ENCODE results near the gene RCVRN. TPM values are rescaled to one million over a fixed set of nuclear protein-coding genes. Genes with fewer than 3 reads are reported as not detected.

RCVRN gene
- total and polyA plus RNA-seq, 5 donors from 2014 or later = not detected

DNA sequence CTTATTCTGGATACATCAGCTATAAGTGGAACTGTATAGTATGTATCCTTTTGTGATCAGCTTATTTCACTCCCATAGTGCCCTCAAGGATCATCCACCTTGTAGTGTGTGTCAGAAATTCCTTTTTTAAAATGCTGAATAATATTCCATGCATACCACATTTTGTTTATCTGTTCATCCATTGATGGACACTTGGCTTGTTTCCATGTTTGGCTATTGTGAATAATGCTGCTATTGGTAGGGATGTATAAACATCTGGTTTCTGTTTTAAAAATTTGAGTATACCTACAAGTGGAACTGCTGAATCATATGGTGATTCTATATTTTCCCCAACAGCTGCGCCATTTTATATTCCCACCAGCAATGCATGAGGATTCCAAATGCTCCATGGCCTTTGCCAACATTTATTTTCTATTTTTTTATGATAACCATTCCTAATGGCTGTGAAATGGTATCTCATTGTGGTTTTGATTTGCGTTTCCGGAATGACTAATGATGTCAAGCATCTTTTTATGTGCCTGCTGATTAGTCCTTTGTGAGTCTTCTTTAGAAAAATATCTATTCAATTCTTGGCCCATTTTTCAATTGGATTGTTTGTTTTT lies 11.6 kb downstream of the RCVRN start:
- no peaks in the 10 kb centered on the region for H3K36me3 ChIP-seq (ENCODE audit: control insufficient read depth, insufficient read depth, low read length)
- peaks cover 0 to 2% (median 0%) of the 10 kb centered on the region in 7 donors for H3K9me3 Mint-ChIP-seq
- H3K4me1 ChIP-seq (ENCODE audit: control insufficient read depth, insufficient read depth, low read length, poor library complexity, severe bottlenecking) = no peaks in the 10 kb centered on the region
- H3K36me3 Mint-ChIP-seq = no peaks in the 10 kb centered on the region
- no peaks in the 10 kb centered on the region for H3K27me3 ChIP-seq (ENCODE audit: control insufficient read depth, insufficient read depth, low read length)
- peaks cover 6% of the 10 kb centered on the region for H3K27me3 Mint-ChIP-seq
- no peak overlapping the region for H3K27ac ChIP-seq (ENCODE audit: insufficient read depth, low read length, poor library complexity, severe bottlenecking)
- no peak for DNase-seq
- no peaks in the 10 kb centered on the region for H3K4me1 Mint-ChIP-seq
- no peaks in the 10 kb centered on the region for H3K9me3 ChIP-seq (ENCODE audit: control insufficient read depth in 2 of 2, low read length in 2 of 2)
- H3K27ac Mint-ChIP-seq = no peak overlapping the region
- H3K4me3 ChIP-seq (ENCODE audit: low read depth, low read length) = no peak overlapping the region
- ATAC-seq (ENCODE audit: low read depth in 2 of 2) = no peak
- no peak overlapping the region for H3K4me3 Mint-ChIP-seq

DNA sequence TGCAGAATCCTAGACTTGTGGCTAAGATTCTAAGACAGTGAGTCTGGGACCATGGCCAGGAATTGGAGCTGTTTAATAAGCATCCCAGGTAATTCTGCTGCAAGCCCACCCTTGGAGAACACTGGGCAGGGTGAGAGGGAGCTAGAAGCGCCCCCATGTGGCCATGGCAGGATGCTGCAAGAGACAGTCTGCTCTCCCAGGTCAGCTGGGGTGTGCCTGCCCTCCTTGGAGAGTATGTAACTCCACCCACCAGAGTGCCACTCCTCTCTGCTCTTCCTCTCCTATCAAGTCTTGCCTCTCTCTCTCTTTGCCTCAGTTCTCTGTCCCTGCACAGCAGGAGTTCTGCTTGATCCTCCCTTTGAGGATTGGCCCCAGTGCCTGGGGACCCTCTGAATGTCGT lies 14.9 kb downstream of the RCVRN start:
- DNase-seq (peak in 1 of 3 donors; percentile 4), ATAC-seq (ENCODE audit: low read depth in 2 of 2) (no peak)
- no peaks in the 10 kb centered on the region for H3K4me1 ChIP-seq (ENCODE audit: control insufficient read depth, insufficient read depth, low read length, poor library complexity, severe bottlenecking)
- H3K4me1 Mint-ChIP-seq = no peaks in the 10 kb centered on the region
- no peak overlapping the region for H3K27ac Mint-ChIP-seq
- H3K27me3 Mint-ChIP-seq = peaks cover 6% of the 10 kb centered on the region
- no peaks in the 10 kb centered on the region for H3K27me3 ChIP-seq (ENCODE audit: control insufficient read depth, insufficient read depth, low read length)
- H3K4me3 Mint-ChIP-seq = no peak overlapping the region
- H3K36me3 Mint-ChIP-seq = no peaks in the 10 kb centered on the region
- H3K4me3 ChIP-seq (ENCODE audit: low read depth, low read length) = no peak overlapping the region
- peaks cover 0 to 2% (median 0%) of the 10 kb centered on the region in 7 donors for H3K9me3 Mint-ChIP-seq
- H3K27ac ChIP-seq (ENCODE audit: insufficient read depth, low read length, poor library complexity, severe bottlenecking) = no peak overlapping the region
- no peaks in the 10 kb centered on the region for H3K9me3 ChIP-seq (ENCODE audit: control insufficient read depth in 2 of 2, low read length in 2 of 2)
- no peaks in the 10 kb centered on the region for H3K36me3 ChIP-seq (ENCODE audit: control insufficient read depth, insufficient read depth, low read length)

DNA sequence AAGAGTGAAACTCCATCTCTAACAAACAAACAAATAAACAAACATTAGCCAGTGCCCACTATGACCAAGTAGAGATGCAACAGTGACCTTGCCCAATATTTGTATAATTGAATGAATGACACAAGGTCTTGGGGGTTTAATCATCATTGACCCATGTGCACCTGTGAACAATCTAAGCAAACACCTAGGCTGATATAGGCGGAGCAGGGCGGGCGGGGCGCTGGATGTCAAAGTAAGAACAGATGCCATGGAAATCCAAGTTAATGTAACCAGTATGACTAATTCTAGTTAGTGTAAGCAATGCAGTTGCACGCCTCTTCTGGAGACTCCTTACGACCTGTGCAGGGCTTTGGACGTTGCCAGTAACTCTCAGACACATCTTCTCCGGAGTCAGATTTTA lies 17.6 kb downstream of the RCVRN start:
- Mint-ChIP-seq H3K9me3 (peaks cover 0 to 9% (median 3%) of the 10 kb centered on the region in 7 donors), H3K4me1 (no peaks in the 10 kb centered on the region), H3K27ac (no peak overlapping the region), H3K27me3 (no peaks in the 10 kb centered on the region), H3K36me3 (no peaks in the 10 kb centered on the region), H3K4me3 (no peak overlapping the region)
- no peaks in the 10 kb centered on the region for H3K36me3 ChIP-seq (ENCODE audit: control insufficient read depth, insufficient read depth, low read length)
- H3K27me3 ChIP-seq (ENCODE audit: control insufficient read depth, insufficient read depth, low read length) = no peaks in the 10 kb centered on the region
- no peak overlapping the region for H3K4me3 ChIP-seq (ENCODE audit: low read depth, low read length)
- peaks cover 11% of the 10 kb centered on the region in 2 experiments for H3K9me3 ChIP-seq (ENCODE audit: control insufficient read depth in 2 of 2, low read length in 2 of 2)
- DNase-seq = no peak
- no peak overlapping the region for H3K27ac ChIP-seq (ENCODE audit: insufficient read depth, low read length, poor library complexity, severe bottlenecking)
- ATAC-seq (ENCODE audit: low read depth in 2 of 2) = no peak
- H3K4me1 ChIP-seq (ENCODE audit: control insufficient read depth, insufficient read depth, low read length, poor library complexity, severe bottlenecking) = no peaks in the 10 kb centered on the region

DNA sequence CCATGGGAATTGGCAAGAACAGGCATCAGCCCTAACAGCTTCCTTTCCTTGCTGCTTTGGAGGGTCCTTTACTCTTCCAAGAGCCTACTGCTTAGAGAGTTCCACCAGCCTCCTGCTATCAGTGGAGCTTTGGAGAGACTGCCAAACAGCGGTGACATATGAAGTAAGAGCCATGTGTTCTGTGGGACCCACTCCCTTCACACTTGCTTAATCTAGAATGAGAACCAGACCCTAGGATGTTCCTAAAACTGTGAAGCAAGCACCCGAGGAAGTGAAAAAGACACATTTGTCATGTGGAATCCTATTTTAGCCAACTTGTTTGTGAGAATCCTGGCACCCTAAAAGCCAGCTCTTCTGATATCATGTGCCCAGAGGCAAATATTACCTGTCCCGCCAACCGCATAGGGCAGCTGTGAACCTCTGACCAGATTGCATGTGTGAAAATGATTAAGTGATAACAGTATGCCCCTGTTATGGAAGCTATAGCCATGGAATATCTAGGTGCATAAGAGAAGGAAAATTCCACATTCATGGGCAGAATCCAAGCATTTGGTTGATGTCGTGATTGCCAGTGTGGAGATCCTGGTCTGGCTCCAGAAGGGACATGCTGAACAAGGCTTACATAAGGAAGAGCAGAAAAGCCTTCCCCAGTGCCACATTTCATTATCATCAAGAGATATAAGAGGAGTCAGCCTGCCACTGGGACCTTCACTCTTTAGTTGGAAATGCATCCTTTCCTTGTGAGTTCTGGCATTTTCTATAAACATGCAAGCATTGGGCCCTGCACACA lies 18.7 kb downstream of the RCVRN start:
- Mint-ChIP-seq H3K9me3 (peaks cover 0 to 18% (median 6%) of the 10 kb centered on the region in 7 donors), H3K4me3 (no peak overlapping the region), H3K4me1 (no peaks in the 10 kb centered on the region), H3K36me3 (no peaks in the 10 kb centered on the region), H3K27me3 (no peaks in the 10 kb centered on the region), H3K27ac (no peak overlapping the region)
- Histone ChIP-seq H3K36me3 (ENCODE audit: control insufficient read depth, insufficient read depth, low read length) (no peaks in the 10 kb centered on the region), H3K4me1 (ENCODE audit: control insufficient read depth, insufficient read depth, low read length, poor library complexity, severe bottlenecking) (no peaks in the 10 kb centered on the region), H3K27me3 (ENCODE audit: control insufficient read depth, insufficient read depth, low read length) (no peaks in the 10 kb centered on the region), H3K4me3 (ENCODE audit: low read depth, low read length) (no peak overlapping the region), H3K9me3 (ENCODE audit: control insufficient read depth in 2 of 2, low read length in 2 of 2) (peaks cover 14 to 17% of the 10 kb centered on the region in 2 experiments), H3K27ac (ENCODE audit: insufficient read depth, low read length, poor library complexity, severe bottlenecking) (no peak overlapping the region)
- ATAC-seq (ENCODE audit: low read depth in 2 of 2) = no peak
- no peak for DNase-seq

DNA sequence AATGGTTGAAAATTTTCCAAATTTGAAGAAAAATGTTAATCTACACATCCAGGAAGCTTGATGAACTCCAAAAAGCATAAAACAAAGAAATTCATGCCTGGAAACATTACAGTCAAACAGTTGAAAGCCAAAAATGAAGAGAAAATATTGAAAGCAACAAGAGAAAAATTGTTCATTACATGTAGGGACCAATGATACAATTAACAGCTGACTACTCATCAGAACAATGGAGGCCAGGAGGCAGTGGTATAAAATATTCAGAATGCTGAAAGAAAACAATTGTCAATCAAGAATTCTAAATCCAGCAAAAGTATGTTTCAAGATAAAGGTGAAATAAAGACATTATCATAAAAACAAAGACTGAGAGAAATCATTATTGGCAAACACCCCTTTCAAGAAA lies 21.6 kb downstream of the RCVRN start:
- Mint-ChIP-seq H3K27me3 (no peaks in the 10 kb centered on the region), H3K4me1 (no peaks in the 10 kb centered on the region), H3K9me3 (peaks cover 0 to 18% (median 8%) of the 10 kb centered on the region in 7 donors), H3K36me3 (no peaks in the 10 kb centered on the region), H3K27ac (no peak overlapping the region), H3K4me3 (no peak overlapping the region)
- no peak for ATAC-seq (ENCODE audit: low read depth in 2 of 2)
- DNase-seq = no peak
- H3K4me3 ChIP-seq (ENCODE audit: low read depth, low read length) = no peak overlapping the region
- H3K9me3 ChIP-seq (ENCODE audit: control insufficient read depth in 2 of 2, low read length in 2 of 2) = peaks cover 14 to 17% of the 10 kb centered on the region in 2 experiments
- no peaks in the 10 kb centered on the region for H3K27me3 ChIP-seq (ENCODE audit: control insufficient read depth, insufficient read depth, low read length)
- no peaks in the 10 kb centered on the region for H3K36me3 ChIP-seq (ENCODE audit: control insufficient read depth, insufficient read depth, low read length)
- no peak overlapping the region for H3K27ac ChIP-seq (ENCODE audit: insufficient read depth, low read length, poor library complexity, severe bottlenecking)
- H3K4me1 ChIP-seq (ENCODE audit: control insufficient read depth, insufficient read depth, low read length, poor library complexity, severe bottlenecking) = no peaks in the 10 kb centered on the region

DNA sequence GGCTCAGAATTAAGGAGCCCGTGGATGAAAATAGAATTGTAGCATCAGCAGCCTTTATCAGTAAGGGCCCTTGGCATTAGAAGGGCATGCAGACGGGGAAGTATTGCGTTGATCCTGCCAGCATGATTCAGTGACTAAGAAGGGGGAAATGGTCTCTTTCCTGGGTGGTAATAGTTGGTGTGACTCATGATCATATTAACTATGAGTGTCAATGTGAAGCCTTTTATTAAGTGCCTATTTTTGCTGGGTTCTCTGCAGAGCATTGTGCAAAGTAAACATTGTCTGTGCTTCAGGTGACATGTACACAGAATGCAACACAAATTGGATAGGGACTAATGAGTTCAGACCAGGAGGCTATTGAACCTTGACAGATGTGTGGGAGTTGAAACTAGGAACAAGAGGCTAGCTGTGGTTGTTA lies 24.5 kb downstream of the RCVRN start:
- no peak for DNase-seq
- Histone ChIP-seq H3K27ac (ENCODE audit: insufficient read depth, low read length, poor library complexity, severe bottlenecking) (no peak overlapping the region), H3K36me3 (ENCODE audit: control insufficient read depth, insufficient read depth, low read length) (no peaks in the 10 kb centered on the region), H3K27me3 (ENCODE audit: control insufficient read depth, insufficient read depth, low read length) (no peaks in the 10 kb centered on the region), H3K9me3 (ENCODE audit: control insufficient read depth in 2 of 2, low read length in 2 of 2) (peaks cover 14 to 17% of the 10 kb centered on the region in 2 experiments), H3K4me1 (ENCODE audit: control insufficient read depth, insufficient read depth, low read length, poor library complexity, severe bottlenecking) (no peaks in the 10 kb centered on the region), H3K4me3 (ENCODE audit: low read depth, low read length) (no peak overlapping the region)
- no peaks in the 10 kb centered on the region for H3K27me3 Mint-ChIP-seq
- peaks cover 0 to 18% (median 8%) of the 10 kb centered on the region in 7 donors for H3K9me3 Mint-ChIP-seq
- no peak for ATAC-seq (ENCODE audit: low read depth in 2 of 2)
- no peak overlapping the region for H3K4me3 Mint-ChIP-seq
- no peak overlapping the region for H3K27ac Mint-ChIP-seq
- H3K4me1 Mint-ChIP-seq = no peaks in the 10 kb centered on the region
- no peaks in the 10 kb centered on the region for H3K36me3 Mint-ChIP-seq

DNA sequence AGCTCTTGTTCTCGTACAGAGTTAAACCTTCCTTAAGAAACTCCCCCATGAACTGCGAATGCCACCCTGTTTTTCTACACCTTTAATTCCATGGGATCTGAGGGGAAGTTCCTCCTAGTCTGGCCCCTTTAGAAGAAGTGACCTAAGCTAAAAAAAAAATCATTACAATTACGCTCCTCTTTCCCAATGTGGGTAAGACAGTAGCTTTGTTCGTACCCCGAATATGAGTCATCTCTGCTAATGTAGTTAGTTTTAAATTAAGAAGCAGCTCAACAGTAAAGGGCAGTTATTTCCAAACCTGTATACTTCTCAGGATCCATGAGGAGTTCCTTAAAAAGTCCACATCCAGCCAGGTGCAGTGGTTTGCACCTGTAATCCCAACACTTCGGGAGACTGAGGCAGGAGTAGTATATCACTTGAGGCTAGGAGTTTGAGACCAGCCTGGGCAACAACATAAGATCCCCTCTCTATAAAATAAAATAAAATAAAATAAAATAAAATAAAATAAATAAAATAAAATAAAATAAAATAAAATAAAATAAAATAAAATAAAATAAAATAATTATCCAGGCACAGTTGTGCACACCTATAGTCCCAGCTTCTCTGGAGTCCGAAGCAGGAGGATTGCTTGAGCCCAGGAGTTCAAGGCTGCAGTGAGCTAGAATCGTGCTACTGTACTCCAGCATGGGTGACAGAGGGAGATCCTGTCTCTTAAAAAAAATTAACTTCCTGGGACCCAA lies 26.1 kb downstream of the RCVRN start:
- peaks cover 6% of the 10 kb centered on the region for H3K27me3 Mint-ChIP-seq
- H3K4me1 Mint-ChIP-seq = no peaks in the 10 kb centered on the region
- ATAC-seq (ENCODE audit: low read depth in 2 of 2) = no peak
- no peaks in the 10 kb centered on the region for H3K36me3 ChIP-seq (ENCODE audit: control insufficient read depth, insufficient read depth, low read length)
- H3K27ac ChIP-seq (ENCODE audit: insufficient read depth, low read length, poor library complexity, severe bottlenecking) = no peak overlapping the region
- H3K27ac Mint-ChIP-seq = no peak overlapping the region
- H3K27me3 ChIP-seq (ENCODE audit: control insufficient read depth, insufficient read depth, low read length) = no peaks in the 10 kb centered on the region
- no peaks in the 10 kb centered on the region for H3K4me1 ChIP-seq (ENCODE audit: control insufficient read depth, insufficient read depth, low read length, poor library complexity, severe bottlenecking)
- no peaks in the 10 kb centered on the region for H3K36me3 Mint-ChIP-seq
- H3K9me3 ChIP-seq (ENCODE audit: control insufficient read depth in 2 of 2, low read length in 2 of 2) = peaks cover 11 to 17% of the 10 kb centered on the region in 2 experiments
- peaks cover 0 to 18% (median 6%) of the 10 kb centered on the region in 7 donors for H3K9me3 Mint-ChIP-seq
- DNase-seq = no peak
- H3K4me3 Mint-ChIP-seq = no peak overlapping the region
- no peak overlapping the region for H3K4me3 ChIP-seq (ENCODE audit: low read depth, low read length)

All from CD4-positive, CD25-positive, alpha-beta regulatory T cell (primary cell).